ENCODE measurements around the gene DOCK4. TPM values are rescaled to one million over a fixed set of nuclear protein-coding genes. Genes with fewer than 3 reads are reported as not detected.

Gene DOCK4
- total RNA-seq, 1 experiment from 2014 or later, result 4.9 TPM

DNA sequence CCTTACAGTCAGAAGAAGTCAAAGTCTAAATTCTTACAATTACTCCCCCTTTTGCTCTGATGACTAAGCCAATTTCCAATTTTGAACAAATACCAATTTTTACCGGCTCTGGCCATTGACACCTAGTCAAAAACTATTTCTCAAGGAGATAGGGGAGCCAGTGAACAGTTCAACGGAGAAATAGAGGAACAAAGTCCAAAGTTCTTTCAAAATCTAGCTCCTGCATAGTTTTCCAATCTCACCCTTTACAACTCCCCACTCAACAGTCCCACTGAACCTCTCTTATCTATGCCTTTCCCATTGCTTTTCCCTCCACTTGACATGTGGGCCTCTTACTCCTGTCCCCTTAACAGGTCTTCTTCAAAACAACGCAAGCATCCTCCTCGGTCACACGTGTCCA lies 192.9 kb downstream of the DOCK4 start:
- Mint-ChIP-seq H3K27ac (no peak overlapping the region; a peak in 1 of 7 replicates), H3K4me1 (no peaks in the 10 kb centered on the region), H3K27me3 (ENCODE audit: low read depth) (no peaks in the 10 kb centered on the region), H3K4me3 (no peak overlapping the region), H3K9me3 (no peaks in the 10 kb centered on the region), H3K36me3 (ENCODE audit: insufficient read depth in 1 of 3, low read depth in 3 of 3) (peaks cover 0 to 2% (median 0%) of the 10 kb centered on the region in 3 experiments; a peak in 1 of 7 replicates)
- no peak overlapping the region for H2BK5ac ChIP-seq (ENCODE audit: insufficient read length, low read length)
- no peak overlapping the region for H3K27ac ChIP-seq (ENCODE audit: insufficient read length, low read depth, low read length)
- no peak overlapping the region for H4K5ac ChIP-seq (ENCODE audit: insufficient read length, low read depth, low read length)
- no peak overlapping the region for H3K9ac ChIP-seq (ENCODE audit: extremely low read depth, insufficient read length, low read length)
- no peaks in the 10 kb centered on the region for H3K9me3 ChIP-seq (ENCODE audit: control insufficient read depth, low read depth, low read length)
- H3K4ac ChIP-seq (ENCODE audit: low read depth, low read length), result no peak overlapping the region
- no peak overlapping the region for H2BK15ac ChIP-seq (ENCODE audit: low read depth, low read length)
- H3K27me3 ChIP-seq (ENCODE audit: insufficient read depth, low read length), result no peaks in the 10 kb centered on the region
- no peak overlapping the region for H3K56ac ChIP-seq (ENCODE audit: insufficient read length, low read depth, low read length)
- WGBS (ENCODE audit: extremely low coverage, insufficient read length, low lambda C conversion rate), result no CpG with 5 or more reads among the region's 5 CpGs
- H3K14ac ChIP-seq (ENCODE audit: insufficient read depth, low read length), result no peak overlapping the region
- no peak overlapping the region for H3K23ac ChIP-seq (ENCODE audit: insufficient read length, low read depth, low read length)
- no peaks in the 10 kb centered on the region for H3K23me2 ChIP-seq (ENCODE audit: insufficient read length, low read depth, low read length, poor library complexity, severe bottlenecking)
- H3K4me2 ChIP-seq (ENCODE audit: insufficient read depth, insufficient read length, low read length), result no peak overlapping the region
- no peak overlapping the region for H3K18ac ChIP-seq (ENCODE audit: insufficient read length, low read depth, low read length)
- no peaks in the 10 kb centered on the region for H4K20me1 ChIP-seq (ENCODE audit: control insufficient read depth, insufficient read depth, insufficient read length)
- no peak overlapping the region for H2AFZ ChIP-seq (ENCODE audit: low read length)
- H3K4me1 ChIP-seq (ENCODE audit: insufficient read depth, low read length), result 0 out of 2 replicates have a peak, but pooled peaks cover 2% of the 10 kb centered on the region
- no peak overlapping the region for H3T11ph ChIP-seq (ENCODE audit: low read length)
- no peak for DNase-seq
- H3K79me2 ChIP-seq (ENCODE audit: insufficient read depth, low read length), result no peaks in the 10 kb centered on the region; the same call in 1 of the 2 replicates
- no peak overlapping the region for H2BK12ac ChIP-seq (ENCODE audit: insufficient read length, low read depth, low read length)
- no peak overlapping the region for H2AK5ac ChIP-seq (ENCODE audit: insufficient read length, low read length)
- H2BK120ac ChIP-seq (ENCODE audit: low read depth, low read length, poor library complexity, severe bottlenecking), result no peak overlapping the region
- H2BK20ac ChIP-seq (ENCODE audit: low read depth, low read length, poor library complexity, severe bottlenecking), result no peak overlapping the region
- H3K79me1 ChIP-seq (ENCODE audit: insufficient read depth, low read depth, low read length, poor library complexity, severe bottlenecking), result no peaks in the 10 kb centered on the region
- TF ChIP-seq, protein P1, sequence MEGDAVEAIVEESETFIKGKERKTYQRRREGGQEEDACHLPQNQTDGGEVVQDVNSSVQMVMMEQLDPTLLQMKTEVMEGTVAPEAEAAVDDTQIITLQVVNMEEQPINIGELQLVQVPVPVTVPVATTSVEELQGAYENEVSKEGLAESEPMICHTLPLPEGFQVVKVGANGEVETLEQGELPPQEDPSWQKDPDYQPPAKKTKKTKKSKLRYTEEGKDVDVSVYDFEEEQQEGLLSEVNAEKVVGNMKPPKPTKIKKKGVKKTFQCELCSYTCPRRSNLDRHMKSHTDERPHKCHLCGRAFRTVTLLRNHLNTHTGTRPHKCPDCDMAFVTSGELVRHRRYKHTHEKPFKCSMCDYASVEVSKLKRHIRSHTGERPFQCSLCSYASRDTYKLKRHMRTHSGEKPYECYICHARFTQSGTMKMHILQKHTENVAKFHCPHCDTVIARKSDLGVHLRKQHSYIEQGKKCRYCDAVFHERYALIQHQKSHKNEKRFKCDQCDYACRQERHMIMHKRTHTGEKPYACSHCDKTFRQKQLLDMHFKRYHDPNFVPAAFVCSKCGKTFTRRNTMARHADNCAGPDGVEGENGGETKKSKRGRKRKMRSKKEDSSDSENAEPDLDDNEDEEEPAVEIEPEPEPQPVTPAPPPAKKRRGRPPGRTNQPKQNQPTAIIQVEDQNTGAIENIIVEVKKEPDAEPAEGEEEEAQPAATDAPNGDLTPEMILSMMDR (conservative IDR thresholded peaks at IDR 0.05), result no peak
- no peak overlapping the region for H4K8ac ChIP-seq (replicated peaks; ENCODE audit: insufficient read length, low read depth, low read length)
- H4K91ac ChIP-seq (ENCODE audit: insufficient read length, low read depth, low read length), result no peak overlapping the region
